Eye (tissue), 1 donor: Measurements from ENCODE around the gene SENP8.
"Not testable (repeated sequence)": the region's sequence is repeated elsewhere in the genome, so short reads cannot be mapped to it uniquely, and the experiment has no call there.

ENCODE experiments used
- DNase-seq: peaks from one replicate; pipeline ENCODE4 v3.0.0-alpha.2; 2015

Gene SENP8

DNA sequence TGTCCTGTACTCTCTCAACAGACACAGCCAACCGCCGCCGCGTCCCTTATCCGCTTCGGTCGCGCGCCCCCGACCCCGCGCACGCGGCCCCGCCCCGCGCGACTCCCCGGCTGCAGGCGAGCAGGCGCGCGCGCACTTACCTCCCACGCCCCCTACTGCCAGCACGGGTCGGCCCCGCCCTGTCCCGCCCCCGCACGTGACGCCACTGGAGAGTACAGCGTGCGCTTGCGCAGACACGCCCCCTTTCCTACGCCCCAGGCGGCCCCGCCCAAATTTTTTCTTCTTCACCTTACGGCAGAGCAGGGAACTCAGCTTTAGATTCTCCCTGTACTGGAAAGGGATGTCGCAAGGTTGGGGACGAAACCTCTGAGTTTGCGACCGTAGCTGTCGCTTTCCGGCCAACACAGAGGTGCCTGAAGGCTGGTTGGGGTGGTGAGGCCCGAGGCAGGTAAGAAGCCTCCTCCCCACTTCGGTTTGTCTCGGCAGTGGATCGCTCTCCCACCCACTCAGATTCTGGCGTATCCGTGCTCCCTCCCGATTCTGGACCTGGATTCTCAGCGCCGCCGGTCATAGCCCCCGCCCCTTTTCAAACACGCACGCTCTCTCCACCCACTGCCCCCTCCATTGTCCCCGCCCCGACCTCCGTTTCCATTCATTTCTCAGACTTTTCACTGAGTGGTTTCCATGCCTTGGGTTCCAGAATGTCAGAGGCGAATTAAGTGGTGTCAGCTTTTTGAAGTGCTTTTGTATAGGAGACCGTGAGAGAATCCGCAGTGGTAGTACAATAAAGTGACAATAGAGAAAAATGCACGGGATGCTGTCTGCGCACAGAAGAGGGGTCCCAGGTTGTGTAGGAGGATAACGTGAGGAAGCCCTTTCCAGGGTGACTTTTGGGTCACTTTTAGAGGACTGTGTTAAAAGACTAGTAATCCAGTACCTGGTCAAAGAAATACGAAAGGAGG is at the start of gene SENP8, which contains the start of gene MYO9A:
SENP8 (plus strand) TSS at position 387 of the 962 bp plus-strand sequence. CDS start 21,221 bp downstream, outside the sequence.
MYO9A (minus strand) TSS at position 134 of the 962 bp plus-strand sequence. CDS start 71,587 bp downstream, outside the sequence.
- DNase-seq, result peak; percentile 99

DNA sequence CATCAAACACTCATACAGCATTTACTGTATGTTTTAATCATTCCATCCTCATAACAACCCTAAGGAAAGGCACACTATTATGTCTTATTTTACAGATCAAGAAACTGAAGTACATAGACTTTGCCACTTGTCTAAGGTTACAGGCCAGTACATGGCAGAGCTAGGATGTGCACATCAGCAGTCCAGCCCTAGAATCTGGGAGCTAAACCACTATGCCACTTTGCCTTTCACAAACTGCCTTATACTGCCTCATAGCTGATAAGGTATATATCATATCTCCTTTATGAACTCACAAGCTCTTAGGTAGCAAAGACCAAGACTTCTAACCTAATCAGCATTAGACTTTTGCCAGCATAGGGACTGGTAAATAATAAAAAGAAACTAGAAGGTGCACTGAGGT is 49.3 kb upstream of the SENP8 start:
- no peak for DNase-seq

DNA sequence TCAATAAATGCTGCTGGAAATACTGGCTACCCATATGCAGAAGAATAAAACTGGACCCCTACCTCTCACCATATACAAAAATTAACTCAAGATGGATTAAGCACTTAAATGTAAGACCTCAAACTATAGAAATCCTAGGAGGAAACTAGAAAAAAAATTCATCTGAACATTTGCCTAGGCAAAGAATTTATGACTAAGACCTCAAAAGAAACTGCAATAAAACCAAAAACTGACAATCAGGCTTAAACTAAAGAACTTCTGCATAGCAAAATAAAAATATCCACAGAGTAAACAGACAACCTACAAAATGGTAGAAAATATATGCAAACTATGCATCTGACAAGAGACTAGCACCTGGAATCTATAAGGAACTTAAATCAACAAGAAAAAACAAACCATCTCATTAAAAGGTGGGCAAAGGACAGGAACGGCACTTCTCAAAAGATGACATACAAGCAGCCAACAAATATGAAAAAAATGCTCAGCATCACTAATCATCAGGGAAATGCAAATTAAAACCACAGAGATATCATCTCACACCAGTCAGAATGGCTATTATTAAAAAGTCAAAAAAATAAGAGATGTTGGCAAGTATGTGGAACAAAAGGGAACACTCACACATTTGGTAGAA is 47.3 kb upstream of the SENP8 start:
- DNase-seq, result no peak

DNA sequence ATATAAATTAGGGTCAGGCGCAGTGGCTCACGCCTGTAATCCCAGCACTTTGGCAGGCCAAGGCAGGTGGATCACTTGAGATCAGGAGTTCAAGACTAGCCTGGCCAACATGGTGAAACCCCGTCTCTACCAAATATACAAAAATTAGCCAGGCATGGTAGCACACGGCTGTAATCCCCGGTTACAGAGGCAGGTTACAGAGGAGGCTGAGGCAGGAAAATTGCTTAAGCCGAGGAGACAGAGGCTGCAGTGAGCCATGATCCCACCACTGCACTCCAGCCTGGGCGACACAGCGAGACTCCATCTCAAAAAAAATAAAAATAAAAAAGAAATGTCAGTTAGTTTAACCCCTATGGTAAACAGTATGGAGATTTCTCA is 46.8 kb upstream of the SENP8 start:
- not testable (repeated sequence) for DNase-seq

- no peak for DNase-seq
Measured at GRCh38 chr15:72074335-72075060, 43.7 kb upstream of the SENP8 start.

GRCh38 chr15:72077950-72078349 is 40.3 kb upstream of the SENP8 start:
- no peak for DNase-seq

DNA sequence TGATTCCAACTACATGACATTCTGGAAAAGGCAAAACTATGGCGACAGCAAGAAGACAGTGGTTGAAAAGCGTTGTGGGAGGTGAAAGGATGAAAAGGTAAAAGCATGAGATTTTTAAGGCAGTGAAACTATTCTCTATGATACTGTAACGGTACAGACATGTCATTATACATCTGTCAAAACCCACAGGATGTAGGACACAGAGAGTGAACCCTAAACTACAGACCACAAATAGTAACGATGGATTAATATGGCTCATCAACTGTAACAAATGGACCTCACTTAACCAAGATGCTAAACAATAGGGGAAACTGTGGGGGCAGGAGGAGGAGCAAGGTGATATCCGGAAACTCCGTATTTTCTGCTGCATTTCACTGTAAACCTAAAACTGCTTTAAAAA is 39.3 kb upstream of the SENP8 start:
- no peak for DNase-seq

DNA sequence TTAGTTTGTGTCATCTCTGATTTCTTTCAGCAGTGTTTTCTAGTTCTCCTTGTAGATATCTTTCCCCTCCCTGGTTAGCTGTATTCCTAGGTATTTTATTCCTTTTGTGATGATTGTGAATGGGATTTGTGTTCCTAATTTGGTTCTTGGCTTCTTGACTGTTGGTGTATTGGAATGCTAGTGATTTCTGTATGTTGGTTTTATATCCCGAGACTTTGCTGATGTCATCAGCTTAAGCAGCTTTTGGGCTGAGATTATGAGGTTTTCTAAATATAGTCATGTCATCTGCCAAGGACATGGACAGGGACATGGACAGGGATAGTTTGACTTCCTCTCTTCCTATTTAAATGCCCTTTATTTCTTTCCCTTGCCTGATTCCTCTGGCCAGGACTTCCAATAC is 36.0 kb upstream of the SENP8 start:
- no peak for DNase-seq

DNA sequence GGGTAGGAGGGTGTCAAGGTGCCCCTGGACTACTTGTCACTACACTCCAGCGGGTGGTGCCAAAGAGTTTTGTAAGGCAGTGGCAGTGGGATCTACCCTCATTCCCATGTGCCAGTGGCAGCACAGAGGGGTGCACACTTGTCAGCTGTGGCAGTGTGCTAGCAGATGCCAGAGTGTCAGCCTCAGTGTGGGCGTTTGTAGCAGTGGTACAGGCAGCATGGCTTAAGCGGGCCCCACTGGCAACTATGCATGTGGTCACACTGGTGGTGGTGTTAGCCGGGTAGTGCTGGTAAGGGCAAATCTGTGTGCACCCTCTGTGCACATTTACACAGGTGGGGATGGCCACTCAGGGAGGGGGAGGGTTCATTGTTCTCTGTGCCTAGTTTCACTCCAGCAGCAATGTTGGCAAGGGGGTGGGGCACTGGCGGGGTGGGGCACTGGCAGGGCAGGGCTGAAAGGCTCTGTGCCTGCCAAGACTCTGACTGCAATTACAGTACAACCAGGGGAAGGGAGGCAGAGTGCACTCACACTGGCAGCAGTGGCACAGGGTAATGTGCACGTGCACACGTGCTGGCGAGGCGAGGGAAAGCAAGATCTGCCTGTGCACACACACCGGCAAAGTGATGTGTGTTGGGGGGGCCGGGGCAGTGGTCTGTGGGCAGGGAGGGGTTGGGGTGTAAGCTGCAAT is 32.0 kb upstream of the SENP8 start:
- no peak for DNase-seq

DNA sequence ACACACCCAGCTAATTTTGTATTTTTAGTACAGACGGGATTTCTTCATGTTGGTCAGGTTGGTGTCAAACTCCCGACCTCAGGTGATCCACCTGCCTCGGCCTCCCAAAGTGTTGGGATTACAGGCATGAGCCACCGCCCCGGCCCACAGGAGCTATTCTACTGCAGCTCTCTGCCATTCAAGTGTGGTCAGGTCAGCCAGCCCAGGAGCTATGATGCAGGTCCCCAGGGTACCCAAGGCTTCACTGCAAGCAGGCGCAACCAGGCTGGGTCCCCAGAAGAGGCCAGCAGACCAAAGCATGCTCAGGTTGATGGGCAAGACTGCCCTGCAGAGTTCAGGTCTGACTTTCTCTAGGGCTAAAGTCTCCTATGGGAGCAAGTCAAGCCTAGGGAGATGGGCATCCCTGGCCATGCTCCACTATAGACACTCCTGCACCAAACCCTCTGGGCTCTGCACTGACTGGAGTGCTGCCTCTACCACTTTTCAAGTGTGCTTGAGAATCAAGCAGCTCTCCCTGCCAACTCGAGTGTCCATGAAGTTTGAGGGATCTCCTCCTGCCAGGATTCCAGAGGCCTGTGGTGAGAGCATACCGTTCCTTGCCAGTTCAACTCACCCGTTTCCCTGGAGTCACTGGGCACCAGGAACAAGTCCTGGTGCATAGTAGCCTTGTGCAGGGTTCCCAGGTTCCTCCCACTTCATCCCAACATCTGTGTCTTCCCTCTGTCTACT is 31.1 kb upstream of the SENP8 start:
- DNase-seq, result no peak

DNA sequence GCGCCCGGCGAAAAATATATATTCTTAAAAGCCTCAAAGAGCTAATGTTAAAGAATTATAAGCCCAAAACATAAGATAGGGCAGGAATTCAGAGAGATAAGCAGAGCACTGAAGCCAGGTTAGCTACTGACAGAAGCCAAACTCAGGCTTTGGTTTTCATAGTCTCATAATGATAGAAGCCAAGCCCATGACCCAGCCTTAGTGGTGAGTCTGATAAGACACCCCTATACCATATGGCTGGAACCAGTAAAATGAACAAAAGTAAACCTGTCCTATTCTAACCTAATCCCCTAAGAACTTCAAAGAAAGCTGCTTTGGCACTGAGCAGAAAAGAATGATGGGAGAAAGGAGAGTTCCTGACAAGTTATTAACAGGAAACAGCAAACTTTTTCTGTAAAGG is 26.2 kb upstream of the SENP8 start:
- DNase-seq, result no peak

DNA sequence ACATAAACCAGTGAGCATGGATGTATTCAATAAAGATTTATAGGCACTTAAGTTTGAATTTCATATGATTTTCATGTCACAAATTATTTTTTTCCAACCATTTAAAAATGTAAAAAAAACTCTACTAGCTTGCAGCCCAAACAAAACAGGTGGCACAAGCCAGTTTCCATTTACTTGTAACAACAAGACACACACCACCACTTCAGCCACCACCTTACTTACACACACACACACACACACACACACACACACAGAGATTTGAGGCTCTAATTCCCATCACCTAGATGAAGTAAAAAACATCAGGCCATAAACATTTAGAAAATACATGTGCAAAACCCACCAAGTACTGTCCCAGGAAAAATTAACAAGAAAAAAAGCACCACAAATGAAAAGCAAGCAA is 25.5 kb upstream of the SENP8 start:
- DNase-seq, result no peak

DNA sequence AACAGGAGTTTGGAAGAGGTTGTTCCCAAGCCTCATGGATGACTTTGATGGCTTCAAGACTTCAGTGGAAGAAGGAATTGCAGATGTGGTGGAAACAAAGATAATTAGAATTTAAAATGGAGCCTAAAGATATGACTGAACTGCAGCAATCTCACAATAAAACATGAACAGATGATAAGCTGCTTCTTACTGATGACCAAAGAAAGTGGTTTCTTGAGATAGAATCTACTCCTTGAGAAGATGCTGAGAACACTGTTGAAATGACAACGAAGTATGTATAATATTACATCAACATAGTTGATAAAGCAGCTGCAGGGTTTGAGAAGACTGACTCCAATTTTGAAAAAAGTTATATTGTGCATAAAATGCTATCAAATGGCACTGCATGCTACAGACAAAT is 21.4 kb upstream of the SENP8 start:
- no peak for DNase-seq

DNA sequence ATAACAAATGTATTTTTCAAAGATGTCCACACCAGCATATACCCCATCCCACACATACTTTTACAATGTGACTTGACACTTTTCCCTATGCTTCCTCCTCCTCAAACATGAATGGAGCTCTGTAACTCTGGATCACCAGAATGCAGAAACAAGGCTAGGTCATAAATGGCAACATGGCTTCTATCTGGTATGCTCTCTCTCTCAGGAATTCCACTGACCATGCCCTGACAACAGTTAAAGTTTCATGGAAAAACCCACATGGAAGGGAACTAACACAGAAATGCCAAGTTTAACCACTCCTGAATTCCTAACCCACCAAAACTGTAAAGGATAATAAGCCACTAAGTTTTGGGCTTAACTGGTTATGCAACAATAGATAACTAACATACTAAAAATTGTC is 20.2 kb upstream of the SENP8 start:
- no peak for DNase-seq

DNA sequence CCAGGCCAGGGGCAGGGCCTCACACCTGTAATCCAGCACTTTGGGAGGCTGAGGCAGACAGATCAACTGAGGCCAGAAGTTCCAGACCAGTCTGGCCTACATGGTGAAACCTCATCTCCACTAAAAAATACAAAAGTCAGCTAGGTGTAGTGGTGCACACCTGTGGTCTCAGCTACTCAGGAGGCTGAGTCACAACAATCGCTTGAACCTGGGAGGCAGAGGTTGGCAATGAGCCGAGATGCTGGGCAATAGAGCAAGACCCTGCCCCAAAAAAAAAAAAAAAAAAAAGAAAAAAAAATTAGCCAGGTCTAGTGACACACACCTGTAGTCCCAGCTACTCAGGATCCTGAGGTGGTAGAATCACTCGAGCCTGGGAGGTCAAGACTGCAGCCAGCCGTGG is 19.0 kb upstream of the SENP8 start:
- DNase-seq, result no peak

DNA sequence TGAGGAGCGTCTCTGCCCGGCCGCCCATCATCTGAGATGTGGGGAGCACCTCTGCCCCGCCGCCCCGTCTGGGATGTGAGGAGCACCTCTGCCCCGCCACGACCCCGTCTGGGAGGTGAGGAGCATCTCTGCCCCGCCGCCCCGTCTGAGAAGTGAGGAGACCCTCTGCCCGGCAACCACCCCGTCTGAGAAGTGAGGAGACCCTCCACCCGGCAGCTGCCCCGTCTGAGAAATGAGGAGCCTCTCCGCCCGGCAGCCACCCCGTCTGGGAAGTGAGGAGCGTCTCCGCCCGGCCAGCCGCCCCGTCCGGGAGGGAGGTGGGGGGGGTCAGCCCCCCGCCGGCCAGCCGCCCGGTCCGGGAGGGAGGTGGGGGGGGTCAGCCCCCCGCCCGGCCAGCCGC is 17.7 kb upstream of the SENP8 start:
- not testable (repeated sequence) for DNase-seq

DNA sequence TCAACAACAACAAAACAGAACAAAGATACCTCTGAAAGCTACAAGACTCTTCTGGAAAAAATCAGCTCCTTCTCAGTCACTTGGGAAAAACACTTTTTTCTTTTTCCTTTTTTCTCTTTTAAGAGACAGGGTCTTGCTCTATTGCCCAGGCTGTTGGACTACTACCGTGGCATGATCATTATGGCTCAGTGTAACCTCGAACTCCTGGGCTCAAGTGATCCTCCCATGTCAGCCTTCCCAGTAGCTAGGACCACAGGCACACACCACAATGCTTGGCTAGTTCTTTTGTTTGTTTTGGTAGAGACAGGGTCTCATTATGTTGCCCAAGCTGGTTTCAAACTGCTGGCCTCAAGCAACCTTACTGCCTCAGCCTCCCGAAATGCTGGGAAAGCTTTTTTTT is 13.1 kb upstream of the SENP8 start:
- DNase-seq, result no peak

- no peak for DNase-seq
Measured at GRCh38 chr15:72106068-72106467, 12.1 kb upstream of the SENP8 start.

DNA sequence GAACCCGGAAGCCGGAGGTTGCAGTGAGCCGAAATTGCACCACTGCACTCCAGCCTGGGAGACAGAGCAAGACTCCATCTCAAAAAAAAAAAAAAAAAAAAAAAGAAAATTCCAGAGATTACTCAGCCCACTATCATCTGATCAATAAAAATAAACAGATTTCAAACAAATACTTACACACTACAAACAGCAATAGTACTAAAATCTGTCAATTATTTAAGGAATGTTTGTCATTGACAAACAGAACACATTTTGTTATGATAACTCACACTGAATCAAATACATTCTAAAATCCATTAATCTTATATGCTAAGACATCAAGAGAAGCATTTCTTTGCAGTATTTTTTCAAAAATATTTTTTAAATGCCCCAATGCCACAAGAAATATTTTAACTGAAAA is 7.8 kb upstream of the SENP8 start:
- no peak for DNase-seq

DNA sequence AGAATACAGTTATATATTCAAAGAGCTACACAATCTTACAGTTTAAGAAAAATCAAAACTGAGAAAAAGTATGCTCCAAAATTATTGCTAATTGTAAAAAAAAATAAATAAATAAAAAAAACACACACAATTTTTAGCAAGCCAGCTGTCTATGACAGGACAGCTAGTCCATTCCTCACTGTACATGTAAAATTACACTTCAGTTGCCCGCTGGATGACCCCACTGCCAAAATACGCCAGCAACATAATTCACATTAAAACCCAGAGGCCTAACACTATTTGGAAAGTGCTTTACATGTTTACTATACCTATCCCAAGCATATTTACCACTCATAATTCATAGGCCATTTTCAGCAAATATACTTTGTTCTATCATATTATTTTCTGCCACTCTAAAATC is 6.1 kb upstream of the SENP8 start:
- no peak for DNase-seq

- no peak for DNase-seq
Measured at GRCh38 chr15:72112805-72113204, 5.4 kb upstream of the SENP8 start.

DNA sequence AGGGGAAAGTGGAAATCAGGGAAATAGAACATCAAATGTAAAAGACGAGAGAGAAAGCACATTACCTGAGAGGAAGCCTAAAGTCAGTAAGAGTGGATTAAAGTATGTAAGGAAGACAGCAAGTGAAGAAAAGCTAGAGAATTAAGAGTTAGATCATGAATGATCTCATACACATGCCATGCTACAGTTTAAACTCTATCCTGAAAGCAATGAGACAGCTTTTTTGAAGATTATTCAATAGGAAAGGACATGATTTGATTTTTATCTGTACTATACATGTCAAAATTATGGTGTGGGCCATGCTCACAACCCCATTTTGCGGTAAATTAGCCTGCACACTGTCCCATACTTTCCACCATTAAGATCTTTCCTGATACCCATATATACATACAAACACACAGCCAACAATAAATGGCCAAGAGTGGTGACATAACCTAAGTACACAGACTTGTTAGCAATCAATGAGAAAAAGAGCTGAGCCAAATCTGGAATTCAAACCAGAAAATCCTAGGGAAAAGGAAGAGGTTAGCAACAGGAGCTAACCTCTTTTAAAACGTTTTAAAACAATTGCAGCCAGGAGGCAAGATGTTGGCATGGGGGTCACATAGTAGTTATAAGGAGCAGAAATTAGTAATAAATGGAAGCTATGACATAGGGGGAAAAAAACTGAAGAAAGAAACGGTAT is 4.7 kb upstream of the SENP8 start:
- DNase-seq, result no peak
